ENCODE results near the gene CBFA2T2.

Gene CBFA2T2

DNA sequence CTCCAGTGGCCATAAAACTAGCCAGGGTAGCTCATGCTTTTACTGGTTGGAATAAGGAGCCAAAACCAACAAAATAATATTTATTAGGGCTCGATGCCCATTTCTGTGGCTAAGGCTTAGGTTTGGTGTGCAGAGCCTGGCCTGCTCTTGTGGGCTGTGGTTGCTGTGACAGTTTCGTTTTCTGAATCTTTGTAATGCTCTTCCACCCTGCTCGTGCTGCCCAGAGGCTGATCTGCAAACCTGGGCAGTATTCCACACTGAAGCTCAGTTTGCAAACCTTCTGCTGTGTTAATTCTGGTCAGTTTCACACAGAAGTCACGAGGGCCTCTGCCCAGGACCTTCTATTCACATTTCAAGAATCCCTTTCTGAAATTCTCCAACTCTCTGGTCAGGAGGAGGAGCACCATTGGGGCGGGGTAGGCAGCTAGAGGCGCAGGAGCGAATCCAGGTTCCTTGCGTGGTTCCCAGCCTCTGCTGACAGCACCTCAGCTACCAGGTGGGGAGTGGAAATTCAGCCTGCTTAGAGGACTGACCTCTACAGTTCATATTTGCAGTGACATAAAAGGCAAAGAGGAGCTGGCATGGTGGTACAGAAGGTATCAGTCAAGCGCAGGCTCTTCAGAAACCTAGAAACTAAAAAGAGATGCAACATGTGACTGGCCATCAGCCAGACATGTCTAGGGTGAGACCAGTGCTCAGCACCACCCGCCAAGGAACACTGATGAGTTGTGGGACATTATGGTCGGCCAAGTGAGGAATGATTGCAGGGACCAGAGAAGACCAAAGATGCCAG lies 157.9 kb downstream of the CBFA2T2 start:
- no peak overlapping the region for H3K4me3 ChIP-seq (ENCODE audit: low read depth, low read length)
- DNase-seq: no peak
- no peaks in the 10 kb centered on the region for H3K9me3 ChIP-seq (ENCODE audit: severe bottlenecking)
- TF ChIP-seq, protein P1, sequence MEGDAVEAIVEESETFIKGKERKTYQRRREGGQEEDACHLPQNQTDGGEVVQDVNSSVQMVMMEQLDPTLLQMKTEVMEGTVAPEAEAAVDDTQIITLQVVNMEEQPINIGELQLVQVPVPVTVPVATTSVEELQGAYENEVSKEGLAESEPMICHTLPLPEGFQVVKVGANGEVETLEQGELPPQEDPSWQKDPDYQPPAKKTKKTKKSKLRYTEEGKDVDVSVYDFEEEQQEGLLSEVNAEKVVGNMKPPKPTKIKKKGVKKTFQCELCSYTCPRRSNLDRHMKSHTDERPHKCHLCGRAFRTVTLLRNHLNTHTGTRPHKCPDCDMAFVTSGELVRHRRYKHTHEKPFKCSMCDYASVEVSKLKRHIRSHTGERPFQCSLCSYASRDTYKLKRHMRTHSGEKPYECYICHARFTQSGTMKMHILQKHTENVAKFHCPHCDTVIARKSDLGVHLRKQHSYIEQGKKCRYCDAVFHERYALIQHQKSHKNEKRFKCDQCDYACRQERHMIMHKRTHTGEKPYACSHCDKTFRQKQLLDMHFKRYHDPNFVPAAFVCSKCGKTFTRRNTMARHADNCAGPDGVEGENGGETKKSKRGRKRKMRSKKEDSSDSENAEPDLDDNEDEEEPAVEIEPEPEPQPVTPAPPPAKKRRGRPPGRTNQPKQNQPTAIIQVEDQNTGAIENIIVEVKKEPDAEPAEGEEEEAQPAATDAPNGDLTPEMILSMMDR (IDR thresholded peaks at IDR 0.05; ENCODE audit: low read depth, low read length): no peak
- no peaks in the 10 kb centered on the region for H3K27me3 ChIP-seq (ENCODE audit: insufficient read depth, low read depth, severe bottlenecking)
- H3K27ac ChIP-seq: peak overlapping the region; percentile 88
- H3K36me3 ChIP-seq: peaks cover 30% of the 10 kb centered on the region

DNA sequence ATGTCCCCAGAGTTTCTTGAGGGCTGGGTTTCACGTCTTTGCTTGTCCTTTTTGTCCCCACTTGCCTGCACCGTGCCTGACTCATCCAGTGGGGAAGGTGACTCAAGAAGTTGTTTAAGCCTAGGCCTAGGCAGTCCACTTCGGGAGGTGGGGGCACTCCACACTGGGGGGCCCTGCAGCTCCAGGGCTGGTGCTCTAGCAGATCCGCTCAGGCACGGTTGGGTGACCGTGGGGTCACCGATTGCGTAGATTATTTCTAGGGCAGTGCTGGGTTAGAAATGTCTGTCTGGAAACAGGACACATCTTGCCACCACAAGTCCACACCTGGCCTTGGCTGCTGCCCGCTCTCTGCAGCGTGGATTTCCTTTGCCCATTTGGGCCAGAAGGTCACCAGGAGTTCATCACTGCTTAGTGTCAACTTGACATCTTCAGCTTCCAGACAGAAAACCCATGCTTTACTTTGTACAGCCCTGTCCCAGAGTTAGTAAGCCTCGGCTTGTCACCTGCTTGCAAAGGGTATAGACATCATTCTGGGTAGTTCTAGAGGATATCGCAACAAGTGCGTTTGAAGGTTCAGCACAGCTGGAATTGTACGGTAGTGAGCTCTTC lies 158.6 kb downstream of the CBFA2T2 start:
- Histone ChIP-seq H3K27ac (peak overlapping the region; percentile 88), H3K4me3 (ENCODE audit: low read depth, low read length) (peak overlapping the region; percentile 3; the same call in 1 of the 2 replicates), H3K9me3 (ENCODE audit: severe bottlenecking) (no peaks in the 10 kb centered on the region), H3K36me3 (peaks cover 27% of the 10 kb centered on the region), H3K27me3 (ENCODE audit: insufficient read depth, low read depth, severe bottlenecking) (no peaks in the 10 kb centered on the region)
- DNase-seq: peak; percentile 71
- TF ChIP-seq, protein P1 (IDR thresholded peaks at IDR 0.05; ENCODE audit: low read depth, low read length): no peak

DNA sequence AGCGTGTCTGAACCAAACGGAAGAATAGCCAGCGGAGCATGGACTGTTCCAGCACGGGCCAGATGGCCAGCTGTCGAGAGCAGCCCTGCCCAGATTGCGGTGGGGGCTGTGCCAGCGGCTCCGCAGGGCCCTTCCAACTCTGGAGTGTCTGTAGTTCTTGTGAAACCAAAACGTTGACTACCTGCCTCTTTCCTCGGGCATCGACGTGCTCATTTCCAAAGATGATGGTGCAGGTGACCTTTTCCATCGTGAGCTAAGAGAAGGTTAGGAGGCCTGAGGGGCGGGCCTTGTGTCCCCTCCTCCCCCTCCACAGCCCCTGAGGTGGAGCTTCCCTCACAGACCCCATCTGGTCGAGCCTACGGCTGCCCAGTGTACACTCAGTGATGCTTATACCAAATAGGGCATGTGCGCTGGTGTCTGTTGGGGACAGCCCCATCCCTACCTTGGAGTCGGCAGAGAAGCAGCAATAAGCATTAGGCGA lies 159.3 kb downstream of the CBFA2T2 start:
- Histone ChIP-seq H3K36me3 (peaks cover 22% of the 10 kb centered on the region), H3K27ac (peak overlapping the region; percentile 88), H3K9me3 (ENCODE audit: severe bottlenecking) (no peaks in the 10 kb centered on the region), H3K27me3 (ENCODE audit: insufficient read depth, low read depth, severe bottlenecking) (no peaks in the 10 kb centered on the region), H3K4me3 (ENCODE audit: low read depth, low read length) (peak overlapping the region; percentile 3)
- TF ChIP-seq, protein P1 (IDR thresholded peaks at IDR 0.05; ENCODE audit: low read depth, low read length): no peak
- peak; percentile 83 for DNase-seq

DNA sequence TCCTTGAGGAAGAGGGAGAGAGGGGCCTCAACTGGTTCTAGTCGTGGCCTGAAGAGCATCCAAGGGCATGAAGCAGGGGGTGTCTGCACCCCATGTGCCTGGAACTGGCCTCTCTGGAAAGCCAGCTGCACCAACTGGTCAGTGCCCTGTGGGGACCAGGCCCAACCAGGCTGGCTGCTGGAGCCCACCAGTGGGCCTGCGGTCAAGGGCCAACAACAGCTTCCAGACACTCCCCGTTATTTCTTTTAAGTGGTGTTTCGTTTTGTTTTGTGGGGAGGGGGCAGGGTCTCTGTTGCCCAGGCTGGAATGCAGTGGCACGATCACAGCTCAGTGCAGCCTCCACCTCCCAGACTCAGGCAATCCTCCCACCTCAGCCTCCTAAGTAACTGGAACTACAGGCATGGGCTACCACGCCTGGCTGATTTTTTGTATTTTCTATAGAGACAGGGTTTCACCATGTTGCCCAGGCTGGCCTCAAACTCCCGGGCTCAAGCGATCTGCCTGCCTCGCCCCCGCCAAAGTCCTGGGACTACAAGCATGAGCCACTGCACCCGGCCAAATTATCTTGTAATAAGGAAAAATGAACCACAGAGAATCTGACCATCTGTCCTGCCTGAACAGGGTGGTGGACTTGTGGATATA lies 160.3 kb downstream of the CBFA2T2 start:
- no peak for DNase-seq
- H3K36me3 ChIP-seq: peaks cover 12% of the 10 kb centered on the region
- H3K27ac ChIP-seq: peak overlapping the region; percentile 88

DNA sequence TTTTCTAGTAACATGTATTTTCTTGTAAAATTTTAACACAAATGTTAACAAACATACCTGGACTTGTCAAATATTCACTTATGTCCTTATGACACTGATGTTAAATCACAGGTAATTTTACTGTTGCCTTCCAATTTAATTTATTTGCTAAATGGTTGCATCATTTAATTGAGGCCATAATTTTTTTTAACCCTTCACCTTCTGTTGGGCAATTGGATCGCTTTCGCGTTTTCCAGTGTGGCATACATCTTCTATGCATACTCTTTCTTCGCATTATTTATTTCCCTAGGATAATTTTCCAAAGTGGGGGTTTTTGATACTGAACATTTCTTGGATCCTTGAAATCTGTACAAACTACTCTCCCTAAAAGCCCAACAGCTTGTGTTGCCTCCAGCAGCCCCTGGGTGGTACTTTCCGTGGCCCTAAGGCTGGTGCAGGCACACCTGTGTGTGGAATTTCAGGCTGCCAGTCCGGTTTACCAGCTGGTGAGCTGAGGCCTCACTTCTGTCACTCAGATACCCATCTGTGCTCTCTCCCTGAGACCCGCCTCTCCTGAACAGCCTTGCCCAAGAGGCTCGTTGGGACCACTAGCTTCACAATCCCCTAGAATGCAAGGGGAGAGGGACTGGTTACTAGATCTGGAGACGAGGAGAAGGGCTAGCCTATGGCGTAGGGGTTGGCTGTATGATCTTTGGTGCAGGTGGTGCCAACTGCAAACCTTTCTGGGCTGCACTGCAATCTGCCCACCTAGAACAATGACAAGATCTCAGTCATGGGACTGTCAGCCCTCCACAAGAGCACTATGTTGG lies 161.1 kb downstream of the CBFA2T2 start:
- Histone ChIP-seq H3K4me3 (ENCODE audit: low read depth, low read length) (no peak overlapping the region), H3K36me3 (peaks cover 5% of the 10 kb centered on the region), H3K9me3 (ENCODE audit: severe bottlenecking) (no peaks in the 10 kb centered on the region), H3K27me3 (ENCODE audit: insufficient read depth, low read depth, severe bottlenecking) (no peaks in the 10 kb centered on the region), H3K27ac (no peak overlapping the region)
- DNase-seq: no peak
- TF ChIP-seq, protein P1 (IDR thresholded peaks at IDR 0.05; ENCODE audit: low read depth, low read length): no peak

More for the DNA sequence above, 160.3 kb downstream of the CBFA2T2 start:
- Histone ChIP-seq H3K9me3 (ENCODE audit: severe bottlenecking) (no peaks in the 10 kb centered on the region), H3K4me3 (ENCODE audit: low read depth, low read length) (no peak overlapping the region), H3K27me3 (ENCODE audit: insufficient read depth, low read depth, severe bottlenecking) (no peaks in the 10 kb centered on the region)
- TF ChIP-seq, protein P1 (IDR thresholded peaks at IDR 0.05; ENCODE audit: low read depth, low read length): no peak
